Thyroid gland (tissue), 4 donors: ENCODE results near the gene COTL1.

Source experiments
- CTCF ChIP-seq, 6 experiments: fragments of 200-600 bp in 3 of 6; fragments of 450-650 bp in 3 of 6; sonication (generic) in 3 of 6; IDR thresholded peaks; one replicate each; pipeline ENCODE4 v1.5.1; 2016 to 2019; ENCODE audit warnings: antibody characterized with exemption in 6 of 6, mild to moderate bottlenecking in 2 of 6, inconsistent platforms in 1 of 6, moderate library complexity in 1 of 6
- POLR2A ChIP-seq, 2 donors: fragments of 450-650 bp; IDR thresholded peaks; one replicate each; pipeline ENCODE4 v1.6.1; 2017; ENCODE audit warnings: antibody characterized with exemption in 2 of 2, mild to moderate bottlenecking in 2 of 2, moderate library complexity in 1 of 2

DNA sequence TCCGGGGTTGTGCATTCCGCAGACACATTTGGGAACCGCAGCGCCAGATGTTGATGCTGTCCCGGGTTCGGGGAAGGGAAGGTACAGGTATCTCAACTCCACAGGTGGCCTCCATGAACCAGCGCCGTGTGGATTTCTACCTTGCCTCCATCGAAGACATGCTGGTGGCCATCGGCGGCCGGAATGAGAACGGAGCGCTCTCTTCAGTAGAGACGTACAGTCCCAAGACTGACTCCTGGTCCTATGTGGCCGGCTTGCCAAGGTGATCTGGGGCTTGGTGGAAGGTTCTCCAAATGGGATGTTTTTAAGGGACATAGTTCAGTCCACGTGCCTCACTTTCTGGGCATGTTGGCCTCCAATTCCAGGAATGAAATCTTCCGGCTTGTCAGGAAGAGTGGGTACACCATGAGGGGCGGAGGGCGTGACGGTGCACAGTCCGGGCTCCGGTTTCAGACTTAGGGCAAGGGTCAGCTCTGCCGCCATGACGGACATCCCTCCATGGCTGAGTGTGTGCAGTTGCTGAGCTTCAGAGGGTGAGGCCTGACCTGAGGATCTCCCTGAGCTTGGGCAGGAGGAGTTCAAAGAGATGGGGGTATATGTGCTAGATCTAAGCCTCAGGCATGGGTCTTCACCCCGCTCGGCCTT, 41.9 kb upstream of the COTL1 start:
- TF ChIP-seq POLR2A (IDR thresholded peaks at IDR 0.05), result no peak
- no peak for TF ChIP-seq CTCF (IDR thresholded peaks at IDR 0.05)
